H1 (cell line): ENCODE data around the gene TEX38.

Experiments
- CBX8 ChIP-seq: fragments of 300-800, 300-1000 bp; sonication (generic); IDR thresholded peaks from 2 replicates; pipeline ENCODE4 v1.7.1; 2016; ENCODE audit warnings: low read depth, low read length, borderline replicate concordance
- CEBPB ChIP-seq: IDR thresholded peaks from 2 replicates; pipeline ENCODE4 v1.6.1; 2012; ENCODE audit warnings: low read depth, low read length
- CTCF ChIP-seq, 3 experiments: IDR thresholded peaks; 1 replicate in 2 of 3; 2 replicates in 1 of 3; pipeline versions ENCODE4 v1.5.1 to v1.6.1; 2011; ENCODE audit warnings: low read length in 3 of 3, mild to moderate bottlenecking in 3 of 3, inconsistent platforms in 2 of 3, low read depth in 1 of 3, moderate library complexity in 1 of 3; ENCODE audit not compliant: insufficient read depth in 1 of 3; ENCODE audit errors: control extremely low read depth in 1 of 3
- HDAC2 ChIP-seq, 2 experiments: fragments of 300-600 bp in 1 of 2; sonication (generic) in 1 of 2; IDR thresholded peaks; 2 replicates each; pipeline ENCODE4 v1.6.1; 2011 to 2012; ENCODE audit warnings: low read depth in 2 of 2, low read length in 2 of 2, mild to moderate bottlenecking in 2 of 2, moderate library complexity in 2 of 2, borderline replicate concordance in 1 of 2, inconsistent platforms in 1 of 2
- NANOG ChIP-seq: IDR thresholded peaks from 2 replicates; pipeline ENCODE4 v1.6.1; 2011; ENCODE audit warnings: low read length, low read depth, mild to moderate bottlenecking, inconsistent platforms; ENCODE audit not compliant: insufficient read depth, poor library complexity, severe bottlenecking
- POU5F1 ChIP-seq: IDR thresholded peaks from 2 replicates; pipeline ENCODE4 v1.6.1; 2011; ENCODE audit warnings: low read depth, mild to moderate bottlenecking, low read length, moderate library complexity
- RNF2 ChIP-seq: fragments of 200-900, 300-1000 bp; sonication (generic); IDR thresholded peaks from 2 replicates; pipeline ENCODE4 v1.7.1; 2016; ENCODE audit warnings: borderline replicate concordance, low read depth, mild to moderate bottlenecking, antibody characterized with exemption, low read length; ENCODE audit not compliant: poor library complexity, severe bottlenecking; ENCODE audit errors: missing control alignments

GRCh38 chr1:46684670-46685069, 13.0 kb downstream of the TEX38 start:
- no peak for TF ChIP-seq HDAC2 (IDR thresholded peaks at IDR 0.05; ENCODE audit: borderline replicate concordance in 1 of 2, low read depth in 2 of 2, low read length in 2 of 2)
- TF ChIP-seq POU5F1 = no peak
- no peak for TF ChIP-seq RNF2
- TF ChIP-seq CTCF (IDR thresholded peaks at IDR 0.05; ENCODE audit: control extremely low read depth in 1 of 3, insufficient read depth in 1 of 3, low read depth in 1 of 3, low read length in 3 of 3) = no peak
- TF ChIP-seq NANOG = no peak
- no peak for TF ChIP-seq CBX8
- TF ChIP-seq CEBPB = no peak
